SIG-M5 treated with dmso at 0.1 percent for 504 hours (cell line): ENCODE results near the gene CHSY1.

Source experiments
- DNase-seq: peaks from one replicate; lab custom pipeline; 2025; ENCODE audit not compliant: unreplicated experiment; lab: John Stamatoyannopoulos, UW

The CHSY1 gene

DNA sequence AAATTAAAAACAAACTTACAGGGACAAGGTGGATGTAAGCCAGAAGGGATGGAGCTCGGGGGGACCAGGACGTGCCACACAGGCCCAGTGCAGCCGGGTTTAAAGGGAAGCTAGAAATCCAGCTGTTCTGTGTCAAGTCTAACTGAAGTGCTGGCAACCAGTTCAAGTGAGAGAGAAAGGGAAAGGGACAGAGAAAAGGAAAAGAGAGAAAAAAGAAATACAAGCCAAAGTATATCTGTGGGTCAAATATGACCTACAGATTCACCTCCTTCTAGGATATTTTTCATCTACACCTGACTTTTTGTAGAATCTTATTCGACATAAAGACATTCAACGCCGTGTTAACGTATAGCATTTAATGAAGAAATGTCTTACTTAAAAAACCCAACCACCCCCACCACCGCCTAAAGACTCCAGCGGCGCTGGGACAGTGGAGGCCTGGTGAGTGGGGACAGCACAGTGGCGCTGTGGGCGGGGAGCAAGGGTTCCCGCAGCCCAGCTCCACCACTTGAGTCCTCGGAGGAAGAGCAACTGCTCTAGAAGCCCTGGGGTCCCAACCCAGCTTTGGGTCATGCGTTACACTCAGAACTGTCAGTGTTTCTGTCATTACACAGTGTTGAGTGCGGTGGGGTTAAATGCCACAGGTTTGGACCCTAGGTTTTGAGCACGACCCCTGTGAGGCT, 62.3 kb downstream of the CHSY1 start:
- no peak for DNase-seq

DNA sequence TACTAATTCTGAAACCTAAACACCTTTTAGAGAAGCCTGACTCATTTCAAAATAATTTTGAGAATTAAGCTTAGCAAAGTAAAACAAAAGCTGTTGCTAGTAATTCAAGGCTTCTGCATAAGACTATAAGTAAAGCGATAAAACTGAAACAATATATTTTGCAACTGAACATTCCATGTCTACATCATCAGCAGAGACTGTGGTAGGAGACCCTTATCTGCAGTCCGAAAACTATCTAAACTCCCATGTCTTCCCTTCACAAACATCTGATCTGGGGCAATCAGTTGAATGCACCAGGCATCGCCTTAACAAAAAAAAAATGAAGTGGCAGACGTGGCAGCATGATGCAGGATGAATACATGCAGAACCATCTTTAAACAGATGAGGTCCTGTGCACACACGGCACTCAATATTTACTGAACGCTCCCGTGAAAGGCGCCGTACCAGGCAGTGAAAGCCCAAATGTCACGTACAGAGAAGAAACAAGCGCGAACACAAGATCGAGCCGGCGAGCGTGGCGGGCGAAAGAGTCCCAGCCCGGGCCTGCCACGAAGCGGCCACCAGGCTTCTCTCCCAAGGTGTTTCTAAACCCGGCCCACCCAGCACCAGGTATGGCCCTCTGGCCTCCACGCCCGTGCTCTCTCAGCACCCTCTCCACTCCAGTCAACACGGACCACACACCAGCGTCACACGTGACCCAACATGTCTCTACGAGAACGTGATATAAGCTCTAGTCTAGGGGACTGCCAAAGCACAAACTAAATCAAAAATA, 63.0 kb downstream of the CHSY1 start:
- no peak for DNase-seq

DNA sequence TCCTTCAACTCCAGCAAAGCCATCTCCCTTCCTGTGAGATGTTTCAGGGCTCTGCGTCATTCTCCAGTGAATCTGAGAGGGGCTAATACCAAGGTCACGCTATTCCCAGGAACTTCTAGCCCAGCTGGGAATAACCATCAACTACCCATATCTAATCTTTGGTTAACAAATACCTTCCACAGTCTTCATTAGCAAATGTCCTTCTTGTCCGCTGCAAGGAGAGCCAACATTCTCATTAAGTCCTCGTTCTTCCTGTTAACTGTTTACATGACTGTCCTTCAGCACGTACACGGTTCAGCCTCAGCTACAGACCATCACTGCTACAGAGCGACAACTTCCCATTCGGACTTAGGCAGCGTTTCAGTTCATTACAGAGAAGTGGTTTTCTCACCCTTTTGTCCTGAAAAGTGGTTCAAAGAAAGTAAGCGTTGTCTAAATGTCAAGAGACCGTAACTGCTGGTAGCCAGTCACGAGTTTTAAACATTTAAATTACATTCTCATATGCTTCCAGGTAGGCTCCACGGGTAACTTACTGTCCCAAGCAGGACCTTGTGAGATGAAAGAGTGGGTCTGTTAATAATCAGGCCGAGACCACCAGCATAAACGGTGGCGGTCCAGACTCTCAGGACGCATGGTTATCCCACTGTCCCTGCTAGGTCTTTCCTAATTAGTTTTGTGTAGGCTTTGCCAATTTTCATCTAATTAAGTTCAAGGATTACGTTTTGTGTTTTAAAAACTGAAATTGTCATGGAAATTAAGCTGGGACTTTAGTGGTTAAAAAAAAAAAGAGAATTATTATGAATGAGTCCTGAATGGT, 63.8 kb downstream of the CHSY1 start:
- DNase-seq, result no peak

DNA sequence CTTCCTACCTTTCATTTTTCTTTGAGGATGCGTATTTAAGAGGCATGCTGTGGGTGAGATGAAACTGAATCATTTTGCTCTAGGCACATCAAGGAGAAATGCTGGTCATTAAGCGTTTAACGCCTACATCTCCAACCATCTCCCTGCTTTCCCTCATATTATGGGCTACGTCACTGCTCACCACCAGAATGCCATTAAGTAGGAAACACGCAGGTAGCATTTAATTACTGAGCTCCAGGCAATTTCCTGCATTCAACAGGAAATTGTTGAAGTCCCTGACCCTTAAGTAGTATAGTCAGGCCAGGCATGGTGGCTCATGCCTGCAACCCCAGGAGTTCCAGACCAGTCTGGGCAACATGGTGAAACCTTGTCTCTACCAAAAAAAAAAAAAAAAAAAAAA, 66.1 kb downstream of the CHSY1 start:
- no peak for DNase-seq

DNA sequence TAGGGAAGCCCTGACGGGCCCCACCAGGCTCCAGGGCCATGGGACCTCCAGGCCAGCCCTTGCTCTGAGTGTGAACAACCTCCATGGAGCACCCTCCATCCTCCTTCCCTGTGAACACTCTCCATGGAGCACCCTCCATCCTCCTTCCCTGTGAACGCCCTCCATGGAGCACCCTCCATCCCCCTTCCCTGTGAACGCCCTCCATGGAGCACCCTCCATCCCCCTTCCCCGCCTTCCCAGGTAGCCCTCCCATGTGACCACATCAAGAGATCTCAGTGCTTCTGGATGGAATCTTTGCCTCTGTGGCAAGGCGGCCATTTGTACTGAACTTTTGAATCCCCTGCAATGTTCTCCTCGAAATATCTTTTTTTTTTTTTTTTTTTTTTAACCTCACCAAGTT, 66.5 kb downstream of the CHSY1 start:
- no peak for DNase-seq

DNA sequence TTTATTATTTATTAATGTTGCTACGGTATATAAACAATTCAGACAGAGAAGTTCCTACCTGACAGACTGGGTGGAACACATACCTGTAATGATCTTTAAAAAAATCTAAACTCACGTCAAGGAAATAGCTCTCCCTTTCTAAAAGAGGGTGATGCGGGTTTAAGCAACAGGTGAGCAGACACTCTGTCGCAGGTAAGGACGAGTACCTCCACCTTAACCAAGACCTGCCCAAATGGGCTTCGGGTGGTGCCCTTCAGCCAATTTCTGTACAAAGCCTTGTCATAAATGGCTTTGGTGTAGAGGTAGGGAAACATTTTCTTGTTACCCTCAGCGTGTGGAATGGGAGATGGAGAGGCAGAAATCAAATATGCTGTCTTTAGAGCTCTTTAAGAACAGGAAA, 67.0 kb downstream of the CHSY1 start:
- DNase-seq, result no peak

DNA sequence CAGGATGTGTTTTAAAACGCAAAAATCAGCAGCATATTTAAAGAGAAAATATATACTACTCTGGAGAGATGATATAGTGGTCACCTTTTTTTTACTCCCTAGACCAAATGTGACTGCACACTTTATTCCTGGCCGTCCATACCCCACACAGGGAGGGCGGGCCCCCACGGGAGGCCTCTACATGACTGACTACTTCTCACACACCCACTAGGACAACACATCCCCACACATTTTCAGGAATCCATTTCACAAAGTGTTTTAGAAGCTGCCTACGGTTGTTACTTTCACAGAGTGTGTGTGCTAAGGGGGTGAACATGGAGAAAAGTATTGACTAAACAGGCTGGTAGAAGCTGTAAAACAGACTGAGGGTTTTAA, 67.9 kb downstream of the CHSY1 start:
- DNase-seq, result no peak

DNA sequence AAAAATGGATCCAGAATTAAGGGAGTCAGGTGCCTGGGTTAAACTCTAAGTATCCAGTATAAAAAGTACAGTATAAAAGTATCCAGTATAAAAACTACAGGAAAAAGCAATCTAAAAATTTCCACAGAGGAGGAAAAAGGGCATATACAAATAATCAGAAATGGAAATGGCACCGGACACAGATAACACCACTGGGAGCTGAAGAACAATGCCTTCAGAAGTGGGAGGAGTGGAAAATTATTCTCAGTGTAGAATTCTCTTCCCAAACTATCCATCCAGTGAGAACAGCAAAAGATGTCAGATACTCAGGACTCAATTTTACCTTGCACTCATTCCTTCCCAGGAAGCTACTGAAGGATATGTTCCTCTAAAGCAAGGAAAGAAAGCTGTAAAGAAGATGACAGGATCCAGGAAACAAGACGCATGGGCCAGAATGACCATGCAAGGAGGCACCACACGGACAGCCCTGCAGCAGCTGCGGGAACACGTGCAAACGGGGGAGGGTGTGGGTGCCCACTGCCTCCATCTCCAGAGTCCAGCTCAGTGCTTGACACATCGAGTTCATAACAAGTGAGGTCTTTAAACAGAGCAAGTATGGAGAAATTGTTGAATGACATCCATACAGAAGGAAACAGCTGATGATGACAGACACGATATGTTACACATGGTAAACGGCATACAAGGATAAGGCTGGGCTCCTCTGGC, 68.5 kb downstream of the CHSY1 start:
- no peak for DNase-seq

DNA sequence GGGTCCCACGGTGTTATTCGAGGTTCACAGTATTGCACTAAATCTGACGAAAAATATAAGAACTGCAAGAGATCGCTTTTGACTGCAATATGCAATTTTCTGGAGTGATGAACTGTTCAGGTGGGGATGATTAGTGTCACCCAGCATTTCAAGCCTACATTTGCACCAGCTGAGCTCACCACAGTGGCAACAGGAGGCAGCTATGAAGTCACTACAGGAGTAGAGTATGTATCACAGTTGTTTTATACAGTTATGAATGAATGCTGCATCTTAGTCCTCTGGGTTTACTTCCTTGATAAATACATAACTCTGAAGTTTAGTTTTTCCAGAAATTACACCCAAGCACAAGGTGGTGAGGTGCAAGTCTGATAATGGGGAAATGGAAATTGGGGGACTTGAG, 69.6 kb downstream of the CHSY1 start:
- no peak for DNase-seq

DNA sequence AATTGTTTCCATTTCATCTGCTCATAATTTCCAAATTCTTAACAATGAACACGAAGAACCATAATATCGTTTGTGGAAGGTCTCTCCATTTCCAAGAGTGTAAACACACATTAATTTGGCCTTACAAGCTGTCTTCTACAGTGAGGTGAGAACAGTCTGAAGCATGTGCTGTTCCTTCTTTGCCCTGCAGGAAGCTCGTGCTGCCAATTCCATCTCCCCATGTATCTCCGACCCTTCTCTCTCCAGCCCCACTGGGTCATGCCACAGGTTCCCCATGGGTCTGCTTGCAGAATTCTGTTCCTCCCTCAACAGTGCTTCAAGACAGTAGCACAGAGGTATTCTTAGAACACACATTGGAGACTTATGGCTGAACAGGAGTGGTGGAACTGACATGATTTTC, 70.5 kb downstream of the CHSY1 start:
- DNase-seq, result no peak

DNA sequence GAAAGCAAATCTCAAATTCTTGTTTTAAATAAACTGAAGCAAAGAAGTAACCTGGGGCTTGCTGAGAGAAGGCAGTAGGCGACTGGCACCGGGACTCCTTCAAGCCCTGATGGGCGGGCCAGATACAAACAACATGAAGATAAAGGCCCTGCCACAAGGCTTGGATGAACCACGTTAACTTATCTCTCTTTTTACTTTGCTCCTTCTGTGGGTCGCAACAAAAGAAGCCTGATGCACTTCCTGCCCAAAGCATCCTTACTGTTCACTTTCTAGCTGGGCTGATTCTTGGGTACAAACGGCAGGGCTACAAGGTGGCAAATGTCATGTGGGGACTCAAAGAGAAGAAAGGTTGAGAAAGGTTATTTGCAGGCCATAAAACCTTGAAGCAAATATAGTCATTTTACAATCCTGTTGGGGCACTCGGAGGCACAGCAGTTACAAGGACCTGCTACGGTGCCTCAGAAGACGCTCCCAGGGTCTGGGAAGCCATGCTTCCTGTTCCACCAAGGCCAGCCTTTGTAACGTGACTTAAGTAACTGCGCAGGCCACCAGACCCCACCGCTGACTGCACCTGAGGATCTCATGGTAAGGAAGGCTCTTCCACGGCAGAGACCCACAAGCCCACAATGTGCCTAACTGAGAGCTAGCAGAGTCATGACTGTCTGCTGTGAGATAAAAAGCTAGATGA, 71.1 kb downstream of the CHSY1 start:
- no peak for DNase-seq

DNA sequence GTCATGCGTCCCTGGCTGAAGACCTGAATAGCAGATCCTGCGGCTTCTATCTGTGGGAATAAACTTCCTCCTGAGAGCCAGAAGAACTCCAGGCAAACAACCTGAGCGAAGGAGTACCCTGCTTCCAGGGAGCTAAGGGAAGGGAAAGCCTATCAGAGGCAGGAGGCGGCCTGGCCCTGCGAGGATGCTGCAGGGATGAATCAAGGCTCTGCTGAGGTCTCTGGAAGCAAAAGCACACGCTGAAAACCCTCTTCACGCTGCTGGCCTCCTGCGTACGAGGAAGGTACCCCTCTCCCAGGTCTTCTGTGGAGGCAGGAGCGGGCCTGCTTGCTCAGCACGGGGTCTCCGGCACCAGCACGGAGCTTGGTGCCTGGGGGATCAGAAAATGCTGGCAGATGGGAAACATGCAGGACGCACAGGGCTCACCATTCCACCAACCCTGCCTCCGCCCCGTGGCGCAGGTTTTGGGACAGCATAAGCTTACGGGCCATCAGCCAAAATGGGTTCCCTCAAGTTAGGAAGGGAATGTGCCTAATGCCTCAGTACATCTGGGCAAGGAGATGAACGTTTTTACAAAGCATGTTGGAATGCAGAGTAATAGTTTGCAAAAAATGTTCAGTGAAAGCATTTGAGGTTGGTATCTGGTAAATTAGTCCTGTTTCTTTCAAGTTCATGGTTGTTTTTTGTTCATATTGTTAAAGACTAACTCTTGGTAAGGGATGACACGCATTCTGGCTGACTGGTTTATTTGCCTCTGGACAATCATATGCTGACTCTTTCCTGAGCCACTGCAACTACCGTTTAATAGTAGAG, 72.3 kb downstream of the CHSY1 start:
- no peak for DNase-seq

DNA sequence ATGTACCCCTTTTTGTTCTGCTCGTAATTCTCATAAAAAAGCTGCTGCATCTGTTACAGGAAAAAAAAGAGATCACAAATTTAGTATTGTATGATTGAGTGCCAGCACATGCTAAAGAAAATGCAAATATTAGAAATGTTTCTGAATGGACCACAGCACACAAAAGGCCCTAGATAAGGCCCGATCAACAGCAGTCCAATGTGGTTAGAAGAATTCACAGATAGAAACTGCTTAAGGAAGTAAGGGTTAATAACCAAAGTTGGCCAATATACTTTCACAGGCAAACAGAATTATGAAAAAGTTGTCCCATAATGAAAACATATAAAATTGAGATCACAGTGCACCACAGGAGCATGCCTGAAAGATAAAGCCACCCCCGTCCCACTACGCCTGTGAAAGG, 72.9 kb downstream of the CHSY1 start:
- no peak for DNase-seq

DNA sequence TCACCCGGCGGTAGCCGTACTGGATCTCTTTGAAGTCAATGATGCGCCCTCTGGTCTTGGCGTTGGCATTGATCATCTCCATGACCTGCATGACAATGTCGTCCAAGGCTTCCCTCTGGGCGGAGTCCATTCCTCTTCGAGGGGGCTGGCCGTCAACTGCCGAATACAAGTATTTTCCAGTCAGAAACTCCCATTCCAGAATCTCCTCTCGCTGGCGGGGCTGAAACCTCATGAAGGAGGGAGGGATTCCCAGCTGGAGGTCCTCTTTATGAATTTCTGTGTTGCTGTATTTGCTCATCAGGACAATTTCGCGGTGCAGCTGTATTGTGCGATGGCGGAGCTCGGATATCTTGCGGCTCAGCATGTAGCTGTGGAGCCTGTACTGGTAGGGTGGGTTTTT, 73.4 kb downstream of the CHSY1 start:
- no peak for DNase-seq

DNA sequence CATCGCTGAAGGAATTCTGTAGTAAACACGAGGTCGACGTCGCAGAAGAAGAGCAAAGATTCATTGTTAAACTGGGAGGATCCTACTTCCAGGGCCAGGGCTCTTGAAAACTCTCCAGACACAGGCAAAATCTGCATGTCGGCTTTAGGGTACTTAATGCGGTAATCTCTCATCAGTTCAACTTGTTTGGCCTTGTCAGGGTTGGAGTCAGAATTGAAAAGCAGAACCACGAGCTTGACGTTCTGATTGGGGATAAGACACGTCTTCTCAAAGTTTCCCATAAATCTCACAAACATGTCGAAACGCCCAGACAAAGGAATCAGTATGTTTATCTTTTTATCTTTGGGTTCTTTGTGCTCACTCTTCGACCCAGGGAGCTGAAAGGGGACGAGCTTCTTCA, 74.0 kb downstream of the CHSY1 start:
- no peak for DNase-seq

DNA sequence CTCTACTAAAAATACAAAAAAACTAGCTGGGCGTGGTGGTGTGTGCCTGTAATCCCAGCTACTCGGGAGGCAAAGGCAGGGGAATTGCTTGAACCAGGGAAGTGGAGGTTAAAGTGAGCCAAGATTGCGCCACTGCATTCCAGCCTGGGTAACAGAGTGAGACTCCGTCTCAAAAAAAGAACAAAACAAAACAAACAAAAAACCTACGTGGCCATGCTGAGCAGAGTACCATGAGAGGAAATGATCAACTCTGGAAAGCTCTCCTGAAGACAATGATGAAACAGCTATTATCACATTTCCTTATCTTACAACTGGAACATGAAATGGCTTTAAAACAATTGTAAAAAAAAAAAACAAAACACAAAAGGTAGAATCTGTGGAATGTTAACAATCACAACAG, 75.2 kb downstream of the CHSY1 start:
- peak; percentile 39 for DNase-seq

DNA sequence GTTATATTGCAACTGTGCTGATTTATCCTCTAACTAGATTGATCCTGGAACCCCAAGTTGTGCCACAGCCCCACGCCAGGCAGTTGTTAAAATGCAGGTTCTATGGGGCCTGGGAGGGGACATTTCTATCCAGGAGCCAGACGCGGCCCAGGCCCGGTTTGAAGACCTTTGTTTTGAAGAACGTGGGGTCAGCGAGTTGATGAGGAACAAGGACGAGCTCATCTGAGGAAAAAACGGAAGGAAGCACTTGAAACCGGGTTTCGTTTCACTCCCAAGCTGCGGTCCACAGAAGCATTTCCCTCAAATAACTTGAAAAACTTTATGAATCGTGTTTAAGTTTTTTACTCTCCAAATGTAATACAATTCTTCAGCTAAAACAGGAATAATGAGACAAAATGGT, 76.4 kb downstream of the CHSY1 start:
- DNase-seq, result peak; percentile 75

DNA sequence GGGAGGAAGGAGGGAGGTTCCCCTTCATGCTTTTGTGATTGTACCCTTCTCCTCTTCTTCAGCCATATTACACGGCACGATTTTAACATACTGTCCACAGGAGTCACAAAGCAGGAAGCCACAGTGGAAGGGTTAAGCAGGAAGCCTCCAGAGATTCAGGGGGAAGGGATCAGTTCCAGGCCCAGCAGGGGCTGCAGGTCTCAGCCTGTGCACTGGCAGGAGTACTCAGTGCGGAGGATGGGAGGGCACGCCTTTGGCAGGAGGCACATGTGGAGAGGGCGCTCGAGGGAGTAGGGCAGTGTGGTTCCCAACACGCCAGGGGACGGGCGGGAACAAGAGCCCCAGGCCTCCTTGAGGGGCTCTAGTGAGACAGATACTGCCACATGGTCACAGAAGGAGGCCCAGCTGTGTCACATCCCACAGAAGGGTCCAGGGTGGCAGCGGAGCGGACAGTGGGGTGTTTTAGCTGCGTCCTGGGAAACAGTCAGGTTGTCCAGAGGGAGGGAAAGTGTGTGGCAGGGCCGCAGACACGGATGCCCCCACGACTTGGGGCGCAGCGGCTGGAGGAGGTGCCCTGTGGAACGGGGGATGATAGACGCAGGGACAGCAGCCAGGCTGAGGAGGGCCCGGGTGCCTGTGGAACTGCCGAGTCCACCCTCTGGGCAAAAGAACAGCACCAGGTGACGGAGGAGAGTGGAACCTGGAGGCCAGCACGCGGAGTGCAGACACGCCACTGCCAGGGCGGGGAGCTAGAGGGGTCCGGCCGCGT, 77.5 kb downstream of the CHSY1 start:
- no peak for DNase-seq
